Parathyroid adenoma (tissue), 2 donors: ENCODE results near the gene LILRB4.
"Not testable (repeated sequence)": the region's sequence is repeated elsewhere in the genome, so short reads cannot be mapped to it uniquely, and the experiment has no call there.

Source experiments
- H2AFZ ChIP-seq: fragments of 300-600 bp; sonication (generic); one replicate; pipeline ENCODE4 v1.7.0; 2017; ENCODE audit warnings: antibody characterized with exemption, mild to moderate bottlenecking
- H3K27ac ChIP-seq: fragments of 300-600 bp; sonication (generic); one replicate; pipeline ENCODE4 v1.7.0; 2017
- H3K27me3 ChIP-seq: fragments of 300-600 bp; sonication (generic); one replicate; pipeline ENCODE4 v1.7.0; 2017; ENCODE audit warnings: low read length; ENCODE audit not compliant: control insufficient read depth, insufficient read depth
- H3K36me3 ChIP-seq: fragments of 300-600 bp; sonication (generic); one replicate; pipeline ENCODE4 v1.7.0; 2017; ENCODE audit warnings: low read length; ENCODE audit not compliant: control insufficient read depth, insufficient read depth
- H3K4me1 ChIP-seq: fragments of 300-600 bp; sonication (generic); one replicate; pipeline ENCODE4 v1.7.0; 2017; ENCODE audit warnings: control low read depth
- H3K4me2 ChIP-seq: fragments of 300-600 bp; sonication (generic); one replicate; pipeline ENCODE4 v1.7.0; 2017; ENCODE audit warnings: low read length
- H3K4me3 ChIP-seq: fragments of 300-600 bp; sonication (generic); one replicate; pipeline ENCODE4 v1.7.0; 2017; ENCODE audit warnings: low read depth, low read length
- H3K79me2 ChIP-seq: fragments of 300-600 bp; sonication (generic); one replicate; pipeline ENCODE4 v1.7.0; 2017; ENCODE audit warnings: control low read depth
- H3K9ac ChIP-seq: fragments of 300-600 bp; sonication (generic); one replicate; pipeline ENCODE4 v1.7.0; 2017; ENCODE audit warnings: mild to moderate bottlenecking
- H3K9me3 ChIP-seq: fragments of 300-600 bp; sonication (generic); one replicate; pipeline ENCODE4 v1.7.0; 2017; ENCODE audit warnings: low read length; ENCODE audit not compliant: control insufficient read depth
- TF ChIP-seq, protein P1 (sequence below): fragments of 300-600 bp; sonication (generic); IDR thresholded peaks from one replicate; pipeline ENCODE4 v1.7.0; 2017; ENCODE audit warnings: antibody characterized with exemption, mild to moderate bottlenecking
- donor health status: primary hyperparathyroidism.

Gene LILRB4

DNA sequence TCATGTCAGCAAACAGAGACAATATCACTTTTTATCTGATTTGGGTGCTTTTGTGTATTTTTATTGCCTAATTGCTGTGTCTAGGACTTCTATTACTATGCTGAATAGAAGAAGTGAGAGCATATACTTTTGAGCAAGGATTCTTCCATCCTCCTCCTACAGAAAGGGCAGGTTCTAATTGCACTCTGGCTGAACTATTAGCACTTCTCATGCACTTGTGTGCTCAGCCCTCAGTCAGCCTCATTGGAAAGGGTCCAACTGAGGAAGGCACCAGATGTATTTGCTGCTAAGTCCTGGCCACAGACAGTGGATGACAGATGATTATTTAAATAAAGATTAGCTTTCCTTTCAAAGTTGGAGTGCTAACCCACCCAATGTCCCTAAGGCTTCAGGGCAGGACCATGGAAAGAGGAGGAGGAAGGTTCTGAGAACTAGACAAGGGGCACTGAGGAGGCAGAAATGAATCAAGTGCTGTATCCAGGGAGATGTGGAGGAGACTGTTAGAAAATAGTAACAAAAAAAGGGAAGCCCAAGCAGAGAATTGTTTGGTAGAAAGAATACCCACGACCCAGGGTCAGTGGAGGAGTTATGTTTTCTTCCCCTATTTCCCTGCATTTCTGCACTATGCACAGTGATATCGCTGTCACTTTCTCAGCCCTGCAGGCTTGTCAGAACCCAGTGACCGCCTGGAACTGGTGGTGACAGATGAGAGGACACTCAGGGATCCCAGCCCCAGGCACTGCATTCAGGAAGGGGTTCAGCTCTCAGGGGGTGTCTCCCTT is 8.0 kb downstream of the LILRB4 start:
- H2AFZ ChIP-seq: no peak overlapping the region
- no peak overlapping the region for H3K27ac ChIP-seq
- H3K9me3 ChIP-seq: no peaks in the 10 kb centered on the region
- H3K27me3 ChIP-seq: no peaks in the 10 kb centered on the region
- no peaks in the 10 kb centered on the region for H3K4me1 ChIP-seq
- no peaks in the 10 kb centered on the region for H3K36me3 ChIP-seq
- H3K79me2 ChIP-seq: no peaks in the 10 kb centered on the region
- TF ChIP-seq, protein P1, sequence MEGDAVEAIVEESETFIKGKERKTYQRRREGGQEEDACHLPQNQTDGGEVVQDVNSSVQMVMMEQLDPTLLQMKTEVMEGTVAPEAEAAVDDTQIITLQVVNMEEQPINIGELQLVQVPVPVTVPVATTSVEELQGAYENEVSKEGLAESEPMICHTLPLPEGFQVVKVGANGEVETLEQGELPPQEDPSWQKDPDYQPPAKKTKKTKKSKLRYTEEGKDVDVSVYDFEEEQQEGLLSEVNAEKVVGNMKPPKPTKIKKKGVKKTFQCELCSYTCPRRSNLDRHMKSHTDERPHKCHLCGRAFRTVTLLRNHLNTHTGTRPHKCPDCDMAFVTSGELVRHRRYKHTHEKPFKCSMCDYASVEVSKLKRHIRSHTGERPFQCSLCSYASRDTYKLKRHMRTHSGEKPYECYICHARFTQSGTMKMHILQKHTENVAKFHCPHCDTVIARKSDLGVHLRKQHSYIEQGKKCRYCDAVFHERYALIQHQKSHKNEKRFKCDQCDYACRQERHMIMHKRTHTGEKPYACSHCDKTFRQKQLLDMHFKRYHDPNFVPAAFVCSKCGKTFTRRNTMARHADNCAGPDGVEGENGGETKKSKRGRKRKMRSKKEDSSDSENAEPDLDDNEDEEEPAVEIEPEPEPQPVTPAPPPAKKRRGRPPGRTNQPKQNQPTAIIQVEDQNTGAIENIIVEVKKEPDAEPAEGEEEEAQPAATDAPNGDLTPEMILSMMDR: no peak
- no peak overlapping the region for H3K4me2 ChIP-seq
- no peak overlapping the region for H3K9ac ChIP-seq
- no peak overlapping the region for H3K4me3 ChIP-seq

DNA sequence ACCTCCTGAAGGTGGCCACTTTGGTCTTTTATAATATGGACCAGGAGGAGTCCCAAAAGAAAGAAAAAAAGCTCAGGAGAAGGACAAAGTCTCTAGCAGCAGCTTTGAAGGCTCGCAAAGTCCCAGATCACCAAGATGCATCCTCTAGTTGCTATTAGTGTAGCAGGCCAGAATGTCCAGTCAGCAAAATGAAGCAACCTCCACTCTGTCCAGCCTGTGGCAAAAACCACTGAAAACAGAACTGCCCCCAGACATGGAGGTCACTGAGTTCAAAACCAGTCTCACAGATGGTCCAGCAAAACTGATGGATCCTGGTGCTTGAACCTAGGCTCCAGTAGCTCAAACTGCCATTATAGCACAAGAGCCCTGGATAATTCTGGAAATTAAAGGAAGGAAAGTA is 10.4 kb downstream of the LILRB4 start:
- no peak overlapping the region for H3K4me3 ChIP-seq
- no peaks in the 10 kb centered on the region for H3K27me3 ChIP-seq
- H3K4me1 ChIP-seq: no peaks in the 10 kb centered on the region
- H3K9me3 ChIP-seq: no peaks in the 10 kb centered on the region
- no peak overlapping the region for H2AFZ ChIP-seq
- TF ChIP-seq, protein P1: no peak
- H3K27ac ChIP-seq: no peak overlapping the region
- H3K9ac ChIP-seq: no peak overlapping the region
- no peaks in the 10 kb centered on the region for H3K36me3 ChIP-seq
- H3K79me2 ChIP-seq: no peaks in the 10 kb centered on the region
- H3K4me2 ChIP-seq: no peak overlapping the region

DNA sequence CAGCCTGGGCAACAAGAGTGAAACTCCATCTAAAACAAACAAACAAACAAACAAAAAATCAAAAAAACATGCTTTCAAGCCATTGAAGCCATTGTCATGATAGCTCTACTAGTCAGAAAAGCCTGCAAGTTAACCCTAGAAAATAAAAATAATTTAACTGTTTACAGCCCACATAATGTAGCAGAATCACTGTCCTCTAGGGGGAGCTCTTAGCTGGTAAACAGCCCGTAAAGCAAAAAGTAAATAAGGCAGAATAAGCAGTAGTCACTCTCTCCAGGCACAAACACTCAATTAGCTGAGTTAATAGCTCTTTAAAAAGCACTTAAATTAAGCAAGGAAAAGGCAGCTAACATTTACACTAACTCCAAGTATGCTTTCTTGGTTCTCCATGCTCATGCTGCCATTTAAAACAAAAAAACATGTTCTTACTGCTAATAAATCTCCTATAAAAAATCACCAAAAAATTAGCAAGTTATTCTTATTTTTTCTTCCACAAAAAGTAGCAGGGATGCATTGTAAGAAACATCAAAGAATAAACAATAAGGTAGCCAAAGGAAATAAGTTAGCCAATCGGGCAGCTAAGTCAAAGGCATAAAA is 11.3 kb downstream of the LILRB4 start:
- Histone ChIP-seq H3K79me2 (no peaks in the 10 kb centered on the region), H3K4me1 (no peaks in the 10 kb centered on the region), H2AFZ (no peak overlapping the region), H3K4me3 (no peak overlapping the region), H3K9ac (no peak overlapping the region), H3K27ac (no peak overlapping the region), H3K36me3 (no peaks in the 10 kb centered on the region), H3K27me3 (no peaks in the 10 kb centered on the region), H3K9me3 (no peaks in the 10 kb centered on the region), H3K4me2 (no peak overlapping the region)
- TF ChIP-seq, protein P1: peak; percentile 52

DNA sequence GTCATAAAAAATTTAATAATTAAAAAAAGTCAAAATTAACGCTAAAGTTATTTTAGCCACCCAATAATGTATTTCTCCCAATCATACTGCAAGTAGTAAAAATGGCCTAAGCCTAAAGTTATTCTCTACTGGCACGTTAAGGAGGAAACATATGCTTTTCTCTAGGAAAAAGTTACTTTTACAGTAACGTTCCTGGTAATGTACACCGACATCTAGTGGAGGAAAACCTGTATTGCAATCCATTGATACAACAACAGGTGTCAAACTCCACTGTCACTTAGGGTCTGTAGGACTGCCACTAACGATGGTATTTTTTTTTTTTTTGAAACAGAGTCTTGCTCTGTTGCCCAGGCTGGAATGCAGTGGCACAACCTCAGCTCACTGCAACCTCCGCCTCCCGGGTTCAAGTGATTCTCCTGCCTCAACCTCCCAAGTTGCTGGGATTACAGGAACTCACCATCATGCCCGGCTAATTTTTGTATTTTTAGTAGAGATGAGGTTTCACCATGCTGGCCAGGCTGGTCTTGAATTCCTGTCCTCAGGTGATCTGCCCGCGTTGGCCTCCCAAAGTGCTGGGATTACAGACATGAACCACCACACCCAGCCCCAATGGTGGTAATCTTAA is 13.5 kb downstream of the LILRB4 start:
- not testable (repeated sequence) for H3K27me3 ChIP-seq, H3K4me3 ChIP-seq, H3K9ac ChIP-seq, H2AFZ ChIP-seq, H3K9me3 ChIP-seq, H3K4me2 ChIP-seq, H3K4me1 ChIP-seq, H3K79me2 ChIP-seq, H3K27ac ChIP-seq, H3K36me3 ChIP-seq
- TF ChIP-seq, protein P1: peak; percentile 83
